Keratinocyte (primary cell): ENCODE measurements around the gene EGFL7. TPM values are rescaled to one million over a fixed set of nuclear protein-coding genes. Genes with fewer than 3 reads are reported as not detected.

ENCODE experiments used
- DNase-seq: peaks from one replicate; pipeline ENCODE4 v3.0.0-alpha.2; 2011; ENCODE audit warnings: low read depth, missing footprints, low spot score
- FAIRE-seq: peaks from 2 replicates; lab custom pipeline; 2011; peaks lifted over from hg19 to GRCh38; lab: Jason Lieb, UNC
- H2AFZ ChIP-seq: 2 replicates; pipeline ENCODE4 v1.6.0; 2012; ENCODE audit warnings: low read length, control low read depth, inconsistent platforms; ENCODE audit not compliant: control insufficient read depth
- H3K27ac ChIP-seq: 2 replicates; pipeline ENCODE4 v1.5.1; 2011; ENCODE audit warnings: low read length; ENCODE audit not compliant: control insufficient read depth, insufficient read depth
- H3K27me3 ChIP-seq: 3 replicates; pipeline ENCODE4 v1.6.0; 2011; ENCODE audit warnings: low read length; ENCODE audit not compliant: control insufficient read depth, insufficient read depth; ENCODE audit errors: extremely low read depth
- H3K36me3 ChIP-seq, 2 experiments: 2 replicates in 1 of 2; 3 replicates in 1 of 2; pipeline ENCODE4 v1.5.1; 2011; ENCODE audit warnings: low read length in 2 of 2, mild to moderate bottlenecking in 1 of 2; ENCODE audit not compliant: control insufficient read depth in 2 of 2, insufficient read depth in 2 of 2; ENCODE audit errors: extremely low read depth in 1 of 2
- H3K4me1 ChIP-seq: 3 replicates; pipeline ENCODE4 v1.5.1; 2011; ENCODE audit warnings: low read length; ENCODE audit not compliant: control insufficient read depth, insufficient read depth; ENCODE audit errors: extremely low read depth
- H3K4me2 ChIP-seq: 3 replicates; pipeline ENCODE4 v1.6.0; 2011; ENCODE audit warnings: low read depth, low read length; ENCODE audit not compliant: control insufficient read depth, insufficient read depth; ENCODE audit errors: extremely low read depth
- H3K4me3 ChIP-seq, 3 experiments: fragments of 200-600 bp in 1 of 3; sonication (generic) in 1 of 3; 2 replicates in 2 of 3; 3 replicates in 1 of 3; pipeline ENCODE4 v1.5.1; 2011 to 2016; ENCODE audit warnings: low read length in 3 of 3, mild to moderate bottlenecking in 3 of 3, control low read depth in 2 of 3, inconsistent platforms in 1 of 3, low read depth in 1 of 3, mixed read lengths in 1 of 3, mixed run types in 1 of 3, moderate library complexity in 1 of 3; ENCODE audit not compliant: control insufficient read depth in 2 of 3, insufficient read depth in 2 of 3; ENCODE audit errors: extremely low read depth in 1 of 3
- H3K79me2 ChIP-seq: 2 replicates; pipeline ENCODE4 v1.6.0; 2012; ENCODE audit warnings: low read length; ENCODE audit not compliant: control insufficient read depth, insufficient read depth
- H3K9ac ChIP-seq: 3 replicates; pipeline ENCODE4 v1.6.0; 2011; ENCODE audit warnings: low read length; ENCODE audit not compliant: control insufficient read depth, insufficient read depth; ENCODE audit errors: extremely low read depth
- H3K9me1 ChIP-seq: 3 replicates; pipeline ENCODE4 v1.6.0; 2011; ENCODE audit warnings: low read length; ENCODE audit not compliant: control insufficient read depth, insufficient read depth; ENCODE audit errors: extremely low read depth
- H3K9me3 ChIP-seq: 2 replicates; pipeline ENCODE4 v1.5.1; 2012; ENCODE audit warnings: low read depth, low read length; ENCODE audit not compliant: control insufficient read depth
- H4K20me1 ChIP-seq: 3 replicates; pipeline ENCODE4 v1.6.0; 2011; ENCODE audit warnings: low read length; ENCODE audit not compliant: control insufficient read depth, insufficient read depth; ENCODE audit errors: extremely low read depth
- EZH2 ChIP-seq: IDR thresholded peaks from one replicate; pipeline ENCODE4 v1.6.1; 2012; ENCODE audit warnings: inconsistent platforms, mild to moderate bottlenecking, low read length, moderate library complexity
- dilution Hi-C: fragments of 300-500 bp; cut with MboI; formaldehyde crosslinking; loops from one replicate; pipeline ENCODE4 v1.7.0; 2020; ENCODE audit warnings: low sequenced_read_pairs; ENCODE audit not compliant: extremely low pct_ligation_motif_present
- polyA plus RNA-seq, 5 experiments: library from polyadenylated mRNA; depleted of rRNA in 3 of 5; stranded (reverse) in 3 of 5; stranded (forward) in 1 of 5; unstranded in 1 of 5; fragments of >200 nt; gene quantifications; 1 replicate in 1 of 5; 2 replicates in 3 of 5; 3 replicates in 1 of 5; pipeline versions ENCODE4 v1.2.1 to v1.2.3, GENCODE V29; 2011 to 2012; ENCODE audit warnings: missing spikeins in 2 of 5, low read depth in 1 of 5, low replicate concordance in 1 of 5
- TF ChIP-seq, protein P1 (sequence below), 3 experiments: IDR thresholded peaks in 1 of 3; conservative IDR thresholded peaks in 1 of 3; optimal IDR thresholded peaks in 1 of 3; 2 replicates in 2 of 3; 3 replicates in 1 of 3; pipeline versions ENCODE3 to v1.5.1; 2011; ENCODE audit warnings: low read length in 3 of 3, mild to moderate bottlenecking in 3 of 3, moderate library complexity in 2 of 3, control low read depth in 1 of 3, inconsistent platforms in 1 of 3; ENCODE audit not compliant: insufficient read depth in 2 of 3; ENCODE audit errors: extremely low read depth in 1 of 3

EGFL7 gene
- polyA plus RNA-seq, 1 donor (not counting 4 experiments of a cell fraction or from before 2014, with no cell fraction given) = 4.2 TPM

DNA sequence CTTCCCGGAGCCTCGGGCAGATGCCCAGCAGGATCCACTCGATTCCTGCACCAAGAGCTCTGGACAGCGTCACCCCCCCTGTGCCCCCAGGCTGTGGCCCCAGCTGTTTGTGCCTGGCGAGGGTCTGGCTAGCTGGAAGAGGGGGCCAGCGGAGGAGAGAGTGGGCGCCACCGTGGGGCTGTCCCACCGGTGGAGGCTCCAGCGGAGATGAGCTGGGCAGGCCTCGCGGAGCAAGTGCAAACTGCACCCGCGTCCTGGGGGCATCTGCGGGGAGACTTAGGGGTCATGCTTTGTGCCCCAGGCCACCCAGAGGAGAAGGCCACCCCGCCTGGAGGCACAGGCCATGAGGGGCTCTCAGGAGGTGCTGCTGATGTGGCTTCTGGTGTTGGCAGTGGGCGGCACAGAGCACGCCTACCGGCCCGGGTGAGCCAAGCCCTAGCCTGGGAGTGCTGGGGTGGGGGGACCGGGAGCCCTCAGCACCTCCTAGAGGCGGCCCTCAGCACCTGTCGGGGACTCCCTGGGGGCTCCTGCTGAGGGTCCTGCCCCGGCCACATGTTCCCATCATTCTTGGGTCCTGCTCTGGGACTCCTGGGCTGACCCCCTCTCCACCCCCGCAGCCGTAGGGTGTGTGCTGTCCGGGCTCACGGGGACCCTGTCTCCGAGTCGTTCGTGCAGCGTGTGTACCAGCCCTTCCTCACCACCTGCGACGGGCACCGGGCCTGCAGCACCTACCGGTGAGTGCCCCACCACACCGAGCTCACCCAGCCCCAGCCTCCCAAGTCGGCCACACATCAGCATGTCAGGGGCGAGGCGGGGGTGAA is 5.4 kb downstream of the EGFL7 start:
- DNase-seq (no peak), FAIRE-seq (no peak)
- Histone ChIP-seq H3K4me2 (no peak overlapping the region), H3K9me3 (no peaks in the 10 kb centered on the region), H2AFZ (no peak overlapping the region), H3K4me3 (no peak overlapping the region), H3K27ac (no peak overlapping the region), H3K4me1 (no peaks in the 10 kb centered on the region), H3K36me3 (no peaks in the 10 kb centered on the region), H3K9me1 (no peaks in the 10 kb centered on the region), H3K9ac (no peak overlapping the region), H3K27me3 (peaks cover 43% of the 10 kb centered on the region), H4K20me1 (no peaks in the 10 kb centered on the region), H3K79me2 (no peaks in the 10 kb centered on the region)
- TF ChIP-seq EZH2 = no peak
- TF ChIP-seq, protein P1, sequence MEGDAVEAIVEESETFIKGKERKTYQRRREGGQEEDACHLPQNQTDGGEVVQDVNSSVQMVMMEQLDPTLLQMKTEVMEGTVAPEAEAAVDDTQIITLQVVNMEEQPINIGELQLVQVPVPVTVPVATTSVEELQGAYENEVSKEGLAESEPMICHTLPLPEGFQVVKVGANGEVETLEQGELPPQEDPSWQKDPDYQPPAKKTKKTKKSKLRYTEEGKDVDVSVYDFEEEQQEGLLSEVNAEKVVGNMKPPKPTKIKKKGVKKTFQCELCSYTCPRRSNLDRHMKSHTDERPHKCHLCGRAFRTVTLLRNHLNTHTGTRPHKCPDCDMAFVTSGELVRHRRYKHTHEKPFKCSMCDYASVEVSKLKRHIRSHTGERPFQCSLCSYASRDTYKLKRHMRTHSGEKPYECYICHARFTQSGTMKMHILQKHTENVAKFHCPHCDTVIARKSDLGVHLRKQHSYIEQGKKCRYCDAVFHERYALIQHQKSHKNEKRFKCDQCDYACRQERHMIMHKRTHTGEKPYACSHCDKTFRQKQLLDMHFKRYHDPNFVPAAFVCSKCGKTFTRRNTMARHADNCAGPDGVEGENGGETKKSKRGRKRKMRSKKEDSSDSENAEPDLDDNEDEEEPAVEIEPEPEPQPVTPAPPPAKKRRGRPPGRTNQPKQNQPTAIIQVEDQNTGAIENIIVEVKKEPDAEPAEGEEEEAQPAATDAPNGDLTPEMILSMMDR (optimal IDR thresholded peaks at IDR 0.05 in 1 of 3, IDR thresholded peaks at IDR 0.05 in 1 of 3, conservative IDR thresholded peaks at IDR 0.05 in 1 of 3; ENCODE audit: extremely low read depth in 1 of 3, insufficient read depth in 2 of 3, low read length in 3 of 3) = no peak
- dilution Hi-C loops = no loop called here

DNA sequence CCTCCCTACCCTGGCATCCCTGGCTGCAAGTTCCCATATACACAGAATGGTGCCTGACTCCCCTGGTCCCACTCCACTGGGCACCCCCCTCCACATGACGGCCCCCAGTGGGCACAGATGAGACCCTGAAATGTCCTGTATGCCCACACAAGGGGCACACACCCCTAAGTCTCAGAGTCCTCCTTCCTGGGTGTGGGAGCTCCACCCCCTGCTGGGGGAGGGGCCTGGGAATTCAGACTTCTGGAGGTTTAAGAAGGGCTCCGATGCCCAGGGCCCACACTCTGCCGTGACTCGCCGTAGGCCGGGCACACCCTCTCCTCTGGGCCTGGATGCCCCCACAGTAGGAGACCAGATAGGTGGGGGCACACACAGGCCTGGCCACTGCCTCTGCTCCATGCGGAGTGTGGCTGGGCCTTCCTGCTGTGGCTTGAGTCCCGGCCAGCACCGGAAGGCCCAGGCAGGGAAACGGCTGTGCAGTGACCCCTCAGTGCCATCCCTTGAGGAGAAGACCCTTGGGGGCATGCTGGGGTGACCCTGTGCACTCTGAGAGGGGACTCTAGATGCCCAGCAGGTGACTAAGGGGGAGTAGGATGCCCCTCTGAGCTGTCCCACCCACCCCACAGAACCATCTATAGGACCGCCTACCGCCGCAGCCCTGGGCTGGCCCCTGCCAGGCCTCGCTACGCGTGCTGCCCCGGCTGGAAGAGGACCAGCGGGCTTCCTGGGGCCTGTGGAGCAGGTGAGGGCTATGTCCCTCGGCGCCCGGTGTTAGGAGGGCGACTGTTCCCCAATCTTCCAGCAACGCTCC is 6.5 kb downstream of the EGFL7 start:
- Histone ChIP-seq H3K9me3 (no peaks in the 10 kb centered on the region), H3K27ac (no peak overlapping the region), H4K20me1 (no peaks in the 10 kb centered on the region), H3K27me3 (peaks cover 34% of the 10 kb centered on the region), H3K4me3 (no peak overlapping the region), H3K36me3 (peaks cover 0 to under 1% of the 10 kb centered on the region in 2 experiments), H3K9ac (no peak overlapping the region), H3K79me2 (no peaks in the 10 kb centered on the region), H3K4me2 (no peak overlapping the region), H3K9me1 (no peaks in the 10 kb centered on the region), H2AFZ (no peak overlapping the region), H3K4me1 (no peaks in the 10 kb centered on the region)
- no peak for FAIRE-seq
- TF ChIP-seq, protein P1 (optimal IDR thresholded peaks at IDR 0.05 in 1 of 3, IDR thresholded peaks at IDR 0.05 in 1 of 3, conservative IDR thresholded peaks at IDR 0.05 in 1 of 3; ENCODE audit: extremely low read depth in 1 of 3, insufficient read depth in 2 of 3, low read length in 3 of 3) = no peak
- TF ChIP-seq EZH2 = no peak
- dilution Hi-C loops = no loop called here
- no peak for DNase-seq
